PC-3 (cell line): ENCODE data around the gene RNF166.

Source experiments
- EZH2 ChIP-seq: fragments of 300-600 bp; sonication (generic); IDR thresholded peaks from one replicate; pipeline ENCODE4 v1.6.1; 2017; ENCODE audit warnings: antibody characterized with exemption, mild to moderate bottlenecking, low read length; ENCODE audit not compliant: unreplicated experiment
- EZH2phosphoT487 ChIP-seq: fragments of 300-600 bp; sonication (generic); IDR thresholded peaks from 2 replicates; pipeline ENCODE4 v1.6.1; 2018; ENCODE audit warnings: mild to moderate bottlenecking, antibody characterized with exemption, low read length, borderline replicate concordance
- TF ChIP-seq, protein P1 (sequence below): fragments of 300-600 bp; sonication (generic); conservative IDR thresholded peaks from 2 replicates; pipeline ENCODE4 v1.5.1; 2017; ENCODE audit warnings: antibody characterized with exemption, low read depth, mild to moderate bottlenecking, low read length

- TF ChIP-seq EZH2 (no peak), EZH2phosphoT487 (no peak)
- TF ChIP-seq, protein P1, sequence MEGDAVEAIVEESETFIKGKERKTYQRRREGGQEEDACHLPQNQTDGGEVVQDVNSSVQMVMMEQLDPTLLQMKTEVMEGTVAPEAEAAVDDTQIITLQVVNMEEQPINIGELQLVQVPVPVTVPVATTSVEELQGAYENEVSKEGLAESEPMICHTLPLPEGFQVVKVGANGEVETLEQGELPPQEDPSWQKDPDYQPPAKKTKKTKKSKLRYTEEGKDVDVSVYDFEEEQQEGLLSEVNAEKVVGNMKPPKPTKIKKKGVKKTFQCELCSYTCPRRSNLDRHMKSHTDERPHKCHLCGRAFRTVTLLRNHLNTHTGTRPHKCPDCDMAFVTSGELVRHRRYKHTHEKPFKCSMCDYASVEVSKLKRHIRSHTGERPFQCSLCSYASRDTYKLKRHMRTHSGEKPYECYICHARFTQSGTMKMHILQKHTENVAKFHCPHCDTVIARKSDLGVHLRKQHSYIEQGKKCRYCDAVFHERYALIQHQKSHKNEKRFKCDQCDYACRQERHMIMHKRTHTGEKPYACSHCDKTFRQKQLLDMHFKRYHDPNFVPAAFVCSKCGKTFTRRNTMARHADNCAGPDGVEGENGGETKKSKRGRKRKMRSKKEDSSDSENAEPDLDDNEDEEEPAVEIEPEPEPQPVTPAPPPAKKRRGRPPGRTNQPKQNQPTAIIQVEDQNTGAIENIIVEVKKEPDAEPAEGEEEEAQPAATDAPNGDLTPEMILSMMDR: no peak
Measured at GRCh38 chr16:88691924-88692560, 14.2 kb downstream of the RNF166 start.
